ENCODE results near the gene PRDM8. TPM values are rescaled to one million over a fixed set of nuclear protein-coding genes. Genes with fewer than 3 reads are reported as not detected.
A peak's percentile ranks its signal among the peaks of the same experiment; 100 is the strongest.

Gene PRDM8
- total and polyA plus RNA-seq, 7 donors, result 1.2 to 17.4 (median 14.9) TPM; not detected in 1

DNA sequence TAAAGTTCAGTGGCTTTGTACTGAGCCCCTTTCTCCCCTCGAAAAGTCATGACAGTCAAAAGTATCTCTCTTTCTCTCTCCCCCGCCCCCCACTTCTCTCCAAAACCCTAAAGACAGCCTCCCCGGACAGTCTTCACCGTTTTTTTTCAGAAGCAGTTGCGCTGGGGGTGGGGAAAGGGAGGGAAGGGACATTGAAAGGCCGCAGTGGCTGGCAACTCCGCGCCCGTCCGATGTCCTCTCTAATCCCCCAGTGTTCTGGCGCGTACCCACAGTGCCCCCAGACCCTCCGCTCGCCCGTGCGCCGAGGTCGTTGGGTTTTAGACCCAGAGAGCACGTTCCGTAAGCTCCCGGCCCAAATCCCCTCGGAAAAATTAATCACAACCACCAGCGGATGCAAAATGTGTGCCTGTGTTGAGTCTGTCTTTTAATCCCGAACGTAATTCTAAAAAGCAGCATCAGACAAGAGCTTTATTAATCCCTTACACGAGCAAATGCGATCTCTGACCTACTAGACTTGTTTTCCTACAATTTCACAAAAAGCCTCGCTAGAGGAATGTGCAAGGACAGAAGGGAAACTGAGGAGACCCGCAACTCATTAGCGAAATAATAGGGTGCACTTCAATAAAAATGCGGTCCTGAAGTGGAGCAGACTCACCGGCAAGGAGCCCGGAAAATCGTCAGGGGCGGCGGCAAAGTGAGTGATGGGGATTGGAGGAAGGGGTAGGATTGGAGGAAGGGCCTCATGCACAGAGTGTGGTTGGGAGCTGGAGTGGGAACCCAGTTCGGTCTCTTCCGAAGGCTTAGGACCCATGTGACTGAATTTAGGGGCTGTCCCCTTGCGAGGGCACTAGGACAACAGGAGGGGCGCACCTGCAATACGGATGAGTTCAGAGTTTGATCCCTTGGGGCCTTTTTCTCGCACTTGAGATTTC is 12.2 kb upstream of the PRDM8 start:
- Histone ChIP-seq H3K4me3 (peak overlapping the region; percentile 55 to 80 (median 71)), H3K36me3 (no peaks in the 10 kb centered on the region), H3K27me3 (no peaks in the 10 kb centered on the region), H3K9me3 (no peaks in the 10 kb centered on the region), H3K27ac (peak overlapping the region; percentile 76 to 86 (median 85)), H3K4me1 (peaks cover 0 to 29% (median 19%) of the 10 kb centered on the region in 4 donors)
- DNase-seq, result peak; percentile 76
- intact Hi-C loops (cut with DNase I), result loop anchor here (1.0 to 10.0 kb wide), 4 partner anchors 17 to 1142 kb away; no protein-coding TSS in a partner anchor
- no peak for TF ChIP-seq POLR2A (IDR thresholded peaks at IDR 0.05)
- TF ChIP-seq POLR2AphosphoS5 (IDR thresholded peaks at IDR 0.05), result peak in 1 of 4 donors; percentile 12
- TF ChIP-seq, protein P1, sequence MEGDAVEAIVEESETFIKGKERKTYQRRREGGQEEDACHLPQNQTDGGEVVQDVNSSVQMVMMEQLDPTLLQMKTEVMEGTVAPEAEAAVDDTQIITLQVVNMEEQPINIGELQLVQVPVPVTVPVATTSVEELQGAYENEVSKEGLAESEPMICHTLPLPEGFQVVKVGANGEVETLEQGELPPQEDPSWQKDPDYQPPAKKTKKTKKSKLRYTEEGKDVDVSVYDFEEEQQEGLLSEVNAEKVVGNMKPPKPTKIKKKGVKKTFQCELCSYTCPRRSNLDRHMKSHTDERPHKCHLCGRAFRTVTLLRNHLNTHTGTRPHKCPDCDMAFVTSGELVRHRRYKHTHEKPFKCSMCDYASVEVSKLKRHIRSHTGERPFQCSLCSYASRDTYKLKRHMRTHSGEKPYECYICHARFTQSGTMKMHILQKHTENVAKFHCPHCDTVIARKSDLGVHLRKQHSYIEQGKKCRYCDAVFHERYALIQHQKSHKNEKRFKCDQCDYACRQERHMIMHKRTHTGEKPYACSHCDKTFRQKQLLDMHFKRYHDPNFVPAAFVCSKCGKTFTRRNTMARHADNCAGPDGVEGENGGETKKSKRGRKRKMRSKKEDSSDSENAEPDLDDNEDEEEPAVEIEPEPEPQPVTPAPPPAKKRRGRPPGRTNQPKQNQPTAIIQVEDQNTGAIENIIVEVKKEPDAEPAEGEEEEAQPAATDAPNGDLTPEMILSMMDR (IDR thresholded peaks at IDR 0.05), result no peak
- WGBS, 2 donors, result 4 to 8% methylated on average over 42 of the region's 42 CpGs

GRCh38 chr4:80185787-80186548 is 11.3 kb upstream of the PRDM8 start:
- TF ChIP-seq, protein P1 (IDR thresholded peaks at IDR 0.05), result peak in 1 of 4 experiments; percentile 19
- no peak for TF ChIP-seq POLR2AphosphoS5 (IDR thresholded peaks at IDR 0.05)
- peak overlapping the region; percentile 55 to 80 (median 71) for H3K4me3 ChIP-seq
- no peaks in the 10 kb centered on the region for H3K27me3 ChIP-seq
- 16 to 22% methylated on average over 23 of the region's 23 CpGs for WGBS, 2 donors
- no peaks in the 10 kb centered on the region for H3K9me3 ChIP-seq
- H3K36me3 ChIP-seq, result no peaks in the 10 kb centered on the region
- peak overlapping the region; percentile 76 to 86 (median 85) for H3K27ac ChIP-seq
- peak; percentile 72 for DNase-seq
- intact Hi-C loops (cut with DNase I), result loop anchor here (2.0 to 10.0 kb wide), 2 partner anchors 271 to 1143 kb away; no protein-coding TSS in a partner anchor
- peaks cover 0 to 29% (median 19%) of the 10 kb centered on the region in 4 donors for H3K4me1 ChIP-seq

GRCh38 chr4:80186676-80187075 is 10.6 kb upstream of the PRDM8 start:
- peak overlapping the region in 1 of 4 donors; percentile 86 for H3K27ac ChIP-seq
- TF ChIP-seq, protein P1 (IDR thresholded peaks at IDR 0.05), result no peak
- TF ChIP-seq POLR2AphosphoS5 (IDR thresholded peaks at IDR 0.05) (no peak), POLR2A (IDR thresholded peaks at IDR 0.05) (no peak), EP300 (IDR thresholded peaks at IDR 0.05) (no peak)
- no peak overlapping the region for H3K4me3 ChIP-seq
- no peak for DNase-seq
- H3K27me3 ChIP-seq, result no peaks in the 10 kb centered on the region
- no peaks in the 10 kb centered on the region for H3K9me3 ChIP-seq
- WGBS, 2 donors, result 29 to 69% methylated on average over 5 of the region's 5 CpGs
- H3K4me1 ChIP-seq, result peaks cover 0 to 29% (median 19%) of the 10 kb centered on the region in 4 donors
- no peaks in the 10 kb centered on the region for H3K36me3 ChIP-seq
- intact Hi-C loops (cut with DNase I), result loop anchor here (10.0 kb wide), 1 partner anchor 272 kb away; no protein-coding TSS in a partner anchor

- WGBS, 2 donors, result 73 to 74% methylated on average over 4 of the region's 4 CpGs
- peaks cover 0 to 27% (median 19%) of the 10 kb centered on the region in 4 donors for H3K4me1 ChIP-seq
- intact Hi-C loops (cut with DNase I), result loop anchor here (10.0 kb wide), 1 partner anchor 273 kb away; no protein-coding TSS in a partner anchor
Observed at GRCh38 chr4:80187677-80188076, 9.6 kb upstream of the PRDM8 start.

More at GRCh38 chr4:80187677-80188076, 9.6 kb upstream of the PRDM8 start:
- H3K27me3 ChIP-seq, result no peaks in the 10 kb centered on the region
- DNase-seq, result no peak
- H3K4me3 ChIP-seq, result no peak overlapping the region
- no peaks in the 10 kb centered on the region for H3K36me3 ChIP-seq
- H3K9me3 ChIP-seq, result no peaks in the 10 kb centered on the region
- no peak overlapping the region for H3K27ac ChIP-seq
- TF ChIP-seq POLR2AphosphoS5 (IDR thresholded peaks at IDR 0.05) (no peak), EP300 (IDR thresholded peaks at IDR 0.05) (no peak), POLR2A (IDR thresholded peaks at IDR 0.05) (no peak)

All from sigmoid colon (tissue), 7 donors.